Measurements from ENCODE around the gene PKP1.

PKP1 gene

DNA sequence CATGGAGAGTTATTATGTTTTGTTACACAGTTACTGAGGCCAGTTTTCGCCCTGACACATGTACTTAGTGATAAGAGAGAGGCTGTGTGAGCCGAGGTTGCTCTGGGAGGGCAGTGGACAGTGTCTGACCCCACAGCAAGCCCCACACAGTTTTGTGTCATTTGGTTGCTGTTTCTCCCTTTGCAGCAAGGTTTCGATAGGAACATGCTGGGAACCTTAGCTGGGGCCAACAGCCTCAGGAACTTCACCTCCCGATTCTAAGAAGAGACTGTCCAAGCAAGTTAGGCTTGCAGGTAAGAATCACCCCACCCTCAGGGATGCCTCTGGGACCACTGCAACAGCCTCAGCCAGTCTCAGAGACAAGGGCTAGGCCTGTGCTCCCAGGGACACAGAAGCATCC, 45.3 kb downstream of the PKP1 start:
- no peak for DNase-seq (ENCODE audit: low read depth in 3 of 3)

DNA sequence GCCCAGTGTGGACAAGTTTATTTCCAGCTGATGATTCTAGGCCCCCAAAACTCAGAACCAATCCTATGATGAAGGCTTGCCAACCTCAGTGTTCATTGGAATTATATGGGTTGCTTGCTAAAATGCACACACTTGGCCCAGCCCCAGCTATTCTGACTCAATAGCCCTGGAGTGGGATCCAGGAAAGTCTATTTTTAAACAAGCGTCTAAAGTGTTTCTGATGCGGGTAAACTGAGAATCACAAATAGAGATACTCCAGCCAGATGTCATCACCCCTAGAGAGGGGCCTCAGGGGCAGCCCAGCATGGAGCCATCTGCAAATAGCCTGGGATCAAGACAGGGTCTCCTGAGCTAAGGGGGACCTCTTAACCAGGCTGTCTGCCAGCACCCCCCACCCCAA, 46.0 kb downstream of the PKP1 start:
- no peak for DNase-seq (ENCODE audit: low read depth in 3 of 3)

DNA sequence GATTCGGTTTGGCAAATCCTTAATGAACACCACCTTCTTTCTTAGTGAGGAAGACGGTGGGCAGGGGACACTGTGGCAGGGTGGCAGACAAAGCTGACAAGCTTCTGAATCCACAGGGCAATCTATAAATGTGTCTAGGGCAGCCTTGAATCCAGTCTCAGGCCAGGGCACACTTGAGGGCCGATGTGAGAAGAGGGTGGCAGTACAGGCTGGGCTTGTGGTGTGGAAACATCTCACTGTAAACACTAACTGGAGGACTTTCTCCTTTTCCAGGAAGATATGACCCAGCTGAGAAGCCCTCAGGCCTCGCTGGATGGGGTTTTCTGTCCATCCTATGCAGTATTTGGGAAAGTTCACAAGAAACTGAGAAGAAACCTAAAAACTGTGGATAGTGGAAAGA, 46.5 kb downstream of the PKP1 start:
- DNase-seq (ENCODE audit: low read depth in 3 of 3): no peak

DNA sequence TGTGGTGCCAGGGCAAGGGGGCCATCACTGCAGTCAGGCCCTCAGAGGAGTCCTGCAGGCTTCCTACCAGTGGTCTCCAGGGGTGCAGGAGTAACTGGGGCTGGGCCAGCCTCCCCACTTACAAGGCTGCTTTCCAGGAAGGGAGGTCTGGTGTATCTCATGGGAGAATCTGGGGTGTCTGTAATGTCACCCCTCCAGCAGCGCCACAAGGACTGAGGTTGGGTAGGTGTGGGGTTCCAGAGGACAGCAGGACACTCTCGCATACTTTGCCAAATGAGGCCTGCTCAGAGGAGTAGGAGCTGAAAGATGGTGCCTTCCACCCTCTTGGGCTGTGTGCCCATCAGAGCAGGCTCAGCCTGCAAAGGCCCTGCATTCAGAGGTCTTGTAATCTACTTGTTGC, 47.2 kb downstream of the PKP1 start:
- no peak for DNase-seq (ENCODE audit: low read depth in 3 of 3)

DNA sequence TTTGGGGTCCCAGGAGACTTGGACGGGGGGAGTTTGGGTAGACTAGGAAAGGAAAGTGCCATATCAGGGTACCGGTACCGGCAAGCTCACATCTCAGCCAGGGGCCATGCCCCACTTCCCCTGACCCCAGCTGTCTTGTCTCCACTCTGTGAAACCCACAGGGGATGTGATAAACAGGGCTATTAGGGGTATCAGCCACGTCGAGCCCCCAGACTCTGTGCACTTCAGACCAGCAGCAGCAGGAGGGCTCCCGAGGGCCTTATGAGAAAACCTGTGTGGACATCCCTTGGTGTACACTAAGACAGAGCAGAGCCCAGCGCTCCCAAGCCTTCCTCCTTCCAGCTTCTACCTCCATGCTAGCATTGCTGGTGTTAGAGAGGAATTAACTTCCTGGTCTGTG, 47.9 kb downstream of the PKP1 start:
- no peak for DNase-seq (ENCODE audit: low read depth in 3 of 3)

DNA sequence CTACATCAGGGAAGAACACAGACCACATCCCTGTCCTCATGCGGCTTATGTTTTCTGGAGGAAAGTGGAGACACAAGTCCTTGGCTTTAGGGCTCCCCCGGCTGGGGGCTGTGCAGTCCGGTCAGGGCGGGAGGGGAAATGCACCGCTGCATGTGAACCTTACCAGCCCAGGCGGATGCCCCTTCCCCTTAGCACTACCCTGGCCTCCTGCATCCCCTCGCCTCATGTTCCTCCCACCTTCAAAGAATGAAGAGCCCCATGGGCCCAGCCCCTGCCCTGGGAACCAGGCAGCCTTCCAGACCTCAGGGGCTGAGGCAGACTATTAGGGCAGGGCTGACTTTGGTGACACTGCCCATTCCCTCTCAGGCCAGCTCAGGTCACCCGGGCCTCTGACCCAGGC, 48.7 kb downstream of the PKP1 start:
- DNase-seq (ENCODE audit: low read depth in 3 of 3): no peak

DNA sequence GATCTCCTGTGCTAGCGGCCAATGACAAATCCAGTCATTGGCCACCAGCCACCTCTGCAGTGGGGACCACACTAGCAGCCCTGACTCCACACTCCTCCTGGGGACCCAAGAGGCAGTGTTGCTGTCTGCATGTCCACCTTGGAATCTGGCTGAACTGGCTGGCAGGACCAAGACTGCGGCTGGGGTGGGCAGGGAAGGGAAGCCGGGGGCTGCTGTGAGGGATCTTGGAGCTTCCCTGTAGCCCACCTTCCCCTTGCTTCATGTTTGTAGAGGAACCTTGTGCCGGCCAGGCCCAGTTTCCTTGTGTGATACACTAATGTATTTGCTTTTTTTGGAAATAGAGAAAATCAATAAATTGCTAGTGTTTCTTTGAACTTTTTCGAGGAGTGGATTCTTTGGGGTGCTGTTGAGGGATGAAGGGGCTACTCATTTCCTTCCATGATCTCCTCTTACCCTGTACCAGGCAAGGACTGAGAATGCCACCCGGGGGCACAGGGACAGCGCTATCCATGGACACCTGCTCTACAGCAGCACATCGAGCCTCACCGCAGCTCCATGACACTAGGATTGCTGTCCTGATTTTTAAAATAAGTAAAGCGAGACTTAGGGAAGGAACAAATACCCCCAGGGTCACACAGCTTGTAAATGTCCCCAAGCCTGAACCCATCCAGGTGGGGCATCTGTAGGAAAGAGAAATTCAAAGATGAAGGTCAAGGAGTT, 49.5 kb downstream of the PKP1 start:
- no peak for DNase-seq (ENCODE audit: low read depth in 3 of 3)

DNA sequence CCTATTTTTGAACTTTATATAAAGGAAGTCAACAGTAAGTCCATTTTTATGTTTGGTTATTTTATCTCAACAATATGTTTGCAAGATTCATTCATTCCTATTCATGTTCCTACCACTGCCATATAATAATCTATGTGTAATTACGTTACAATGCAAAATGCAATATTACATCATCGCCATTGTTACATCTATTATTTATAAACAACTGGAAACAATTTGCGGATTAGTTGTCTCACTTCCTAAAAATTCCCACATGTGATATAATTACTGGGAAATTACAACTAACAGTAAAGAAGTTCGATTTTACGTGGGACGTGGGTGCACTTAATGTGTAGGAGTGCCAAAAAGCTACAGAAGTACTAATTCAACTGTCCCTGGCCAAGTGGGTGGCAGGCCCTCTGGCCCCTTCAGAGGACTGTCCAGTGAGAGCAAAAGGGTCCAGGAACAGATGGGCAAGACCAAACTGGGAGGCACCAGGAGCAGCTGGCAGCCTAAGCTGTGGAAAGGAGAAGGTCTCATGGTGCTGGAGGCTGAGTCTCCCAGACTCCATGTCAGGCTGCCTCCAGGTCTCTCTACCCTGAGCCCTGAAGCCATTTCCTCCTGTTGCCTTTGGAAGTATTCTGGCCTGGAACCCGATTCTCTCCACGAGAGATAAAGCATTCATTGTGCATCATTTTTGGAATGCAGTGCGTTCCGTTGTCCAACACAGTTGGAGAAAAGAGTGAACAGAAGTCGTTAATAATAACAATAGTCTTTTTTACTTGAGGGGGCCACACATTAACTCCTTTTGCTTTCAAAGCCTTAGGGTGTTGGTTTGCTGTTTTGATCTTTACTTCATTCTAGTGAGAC, 51.2 kb downstream of the PKP1 start:
- no peak for DNase-seq (ENCODE audit: low read depth in 3 of 3)

DNA sequence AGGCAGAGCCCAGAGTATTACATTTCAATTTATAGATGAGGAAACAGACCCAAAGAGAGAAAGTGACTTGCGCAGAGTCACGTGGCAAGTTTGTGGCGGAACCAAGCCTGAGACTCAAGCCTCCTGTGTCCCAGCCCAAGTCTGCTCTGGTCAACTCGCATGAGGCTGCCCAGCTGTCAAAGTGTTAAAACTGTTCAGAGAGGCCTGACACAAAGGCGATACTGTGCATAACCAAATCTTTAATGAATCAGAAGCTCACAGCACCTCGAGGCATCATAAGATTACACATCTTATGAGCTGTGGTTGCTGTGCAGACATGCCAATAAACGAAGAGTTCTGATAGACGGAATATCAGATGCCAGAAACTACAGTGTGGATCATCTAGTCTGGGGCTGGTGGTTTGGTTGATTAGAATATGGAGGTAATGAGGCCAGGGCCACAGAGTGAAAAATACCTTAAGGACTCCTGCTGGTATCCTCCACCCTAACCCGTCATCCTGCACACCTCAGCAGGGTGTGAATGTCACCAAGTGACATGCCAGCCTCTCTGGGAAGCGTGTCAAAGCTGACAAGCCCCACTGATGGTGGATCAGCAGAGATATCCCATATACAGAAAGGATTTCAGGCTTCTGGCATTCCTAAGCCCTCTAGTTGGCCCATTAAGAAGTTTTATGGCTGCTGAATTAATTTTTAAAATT, 52.0 kb downstream of the PKP1 start:
- no peak for DNase-seq (ENCODE audit: low read depth in 3 of 3)

DNA sequence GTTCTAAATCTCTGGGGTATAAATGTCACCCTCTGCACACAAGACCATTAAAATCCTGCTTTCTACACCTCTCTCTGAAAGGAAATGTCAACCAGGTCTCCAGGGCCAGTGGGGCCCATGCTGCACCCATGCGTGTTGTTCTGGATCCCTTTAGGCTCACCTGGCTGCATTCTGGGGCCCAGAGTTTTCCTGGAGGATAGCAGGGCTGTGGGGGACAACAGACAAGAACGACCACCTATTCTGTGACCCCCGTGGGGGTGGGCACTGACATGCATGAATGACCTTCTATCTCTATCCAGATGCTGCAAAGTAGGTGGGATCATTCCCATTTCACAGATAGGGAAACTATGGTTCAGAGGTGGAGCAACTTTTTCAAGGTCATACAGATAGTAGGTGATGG, 52.6 kb downstream of the PKP1 start:
- DNase-seq (ENCODE audit: low read depth in 3 of 3): no peak

DNA sequence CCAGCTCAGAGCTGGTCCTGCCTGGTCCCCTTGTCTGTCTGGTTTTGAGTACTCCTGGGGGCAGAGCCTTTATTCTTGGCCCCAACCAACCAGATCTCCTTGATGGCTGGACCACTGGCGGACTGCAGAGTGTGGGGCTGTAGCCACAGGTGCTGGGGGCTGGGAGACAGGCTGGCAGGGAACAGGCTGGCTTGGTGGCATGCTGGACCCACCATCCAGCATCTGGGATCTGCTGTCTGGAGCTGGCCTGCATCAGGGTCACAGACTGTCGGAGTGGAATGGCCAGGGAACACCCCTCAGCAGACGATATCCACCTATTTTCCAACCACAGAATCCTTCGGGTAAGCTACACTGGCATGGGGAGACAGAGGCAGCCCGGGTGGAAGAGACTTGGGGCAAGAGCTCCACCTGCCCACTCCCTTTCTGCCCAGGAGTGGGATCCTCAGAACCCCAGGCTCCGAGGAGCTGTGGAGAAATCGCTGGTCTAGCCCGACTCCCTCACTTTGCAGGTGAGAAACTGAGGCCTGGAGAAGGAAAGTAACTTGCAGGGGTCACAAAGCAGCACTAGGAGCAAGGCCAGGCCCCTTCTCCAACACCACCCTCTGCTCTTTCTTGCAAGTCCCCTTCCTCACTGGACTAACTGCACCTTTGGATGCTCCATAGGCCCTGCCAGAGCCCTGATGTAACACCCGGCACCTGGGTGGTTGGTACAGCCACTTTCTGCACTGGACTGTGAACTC, 53.6 kb downstream of the PKP1 start:
- DNase-seq (ENCODE audit: low read depth in 3 of 3): no peak

DNA sequence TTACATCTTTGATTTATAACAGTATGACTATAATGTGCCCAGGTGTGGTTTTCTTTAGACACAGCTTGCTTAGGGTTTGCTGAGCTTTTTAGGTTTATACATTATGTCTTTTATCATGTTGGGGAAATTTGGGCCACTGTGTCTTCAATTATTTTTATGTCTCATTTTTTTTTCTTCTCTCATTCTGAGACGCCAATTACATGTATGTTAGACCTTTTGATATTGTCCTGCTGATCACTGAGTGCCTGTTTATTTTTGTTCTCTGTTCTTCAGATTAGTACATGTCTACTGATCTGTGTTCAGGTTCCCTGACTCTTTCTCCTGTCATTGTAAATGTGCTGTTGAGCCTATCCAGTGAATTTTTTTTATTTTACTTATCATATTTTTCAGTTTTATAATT, 58.1 kb downstream of the PKP1 start:
- DNase-seq (ENCODE audit: low read depth in 3 of 3): no peak

DNA sequence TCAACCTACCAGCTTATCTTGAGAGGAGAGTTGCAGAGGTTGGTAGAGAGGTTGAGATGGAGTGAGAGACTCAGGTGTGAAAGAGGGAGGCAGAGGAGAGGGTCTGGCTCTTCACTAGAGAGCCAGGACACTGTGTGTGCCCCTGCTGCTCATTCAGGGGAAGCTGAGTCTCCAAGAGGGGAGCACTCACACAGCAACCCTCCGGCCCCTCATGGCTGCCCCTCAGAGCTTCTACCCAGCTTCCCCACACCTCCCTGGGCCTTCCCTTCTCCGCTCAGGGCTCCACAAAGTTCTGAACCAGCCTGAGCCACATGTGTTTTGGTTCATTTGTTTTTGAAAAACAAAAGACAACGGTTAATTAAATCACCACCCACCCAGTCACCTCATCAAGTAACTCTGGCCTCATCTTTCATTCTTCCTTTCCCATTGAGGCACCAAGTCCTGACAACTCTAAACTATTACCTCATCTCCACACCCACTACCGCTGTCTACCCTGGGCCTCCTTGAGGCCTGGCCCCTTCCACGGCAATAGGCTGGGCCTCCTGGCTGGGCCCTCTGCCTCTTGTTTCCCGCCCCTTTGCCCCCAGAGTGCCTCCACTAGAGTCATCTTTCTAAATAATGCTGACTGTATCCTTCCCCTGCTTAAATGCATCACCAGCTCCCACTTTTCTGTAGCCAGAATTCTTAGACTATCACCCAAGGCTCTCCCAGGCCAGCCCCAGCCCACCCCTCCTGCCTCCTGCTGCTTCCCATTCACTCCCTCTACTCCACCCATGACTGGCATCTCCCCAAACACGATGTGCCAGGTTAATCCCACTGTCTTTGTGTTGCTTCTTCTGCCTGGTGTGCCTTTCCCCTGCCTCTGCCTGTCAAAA, 61.1 kb downstream of the PKP1 start:
- no peak for DNase-seq (ENCODE audit: low read depth in 3 of 3)

DNA sequence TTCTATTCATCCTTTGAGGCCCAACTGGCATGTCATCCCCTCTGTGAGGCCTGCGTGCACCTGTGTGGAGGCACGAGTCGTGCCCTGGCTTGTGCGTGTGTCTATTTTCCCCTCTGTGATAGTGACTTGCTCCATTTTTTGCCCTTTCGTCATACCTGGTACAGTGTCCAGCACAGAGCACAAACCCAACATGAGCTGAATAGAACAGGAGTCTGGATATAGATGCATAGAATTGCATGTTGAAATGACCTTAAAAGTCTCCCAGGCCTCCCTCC, 61.7 kb downstream of the PKP1 start:
- DNase-seq (ENCODE audit: low read depth in 3 of 3): no peak

DNA sequence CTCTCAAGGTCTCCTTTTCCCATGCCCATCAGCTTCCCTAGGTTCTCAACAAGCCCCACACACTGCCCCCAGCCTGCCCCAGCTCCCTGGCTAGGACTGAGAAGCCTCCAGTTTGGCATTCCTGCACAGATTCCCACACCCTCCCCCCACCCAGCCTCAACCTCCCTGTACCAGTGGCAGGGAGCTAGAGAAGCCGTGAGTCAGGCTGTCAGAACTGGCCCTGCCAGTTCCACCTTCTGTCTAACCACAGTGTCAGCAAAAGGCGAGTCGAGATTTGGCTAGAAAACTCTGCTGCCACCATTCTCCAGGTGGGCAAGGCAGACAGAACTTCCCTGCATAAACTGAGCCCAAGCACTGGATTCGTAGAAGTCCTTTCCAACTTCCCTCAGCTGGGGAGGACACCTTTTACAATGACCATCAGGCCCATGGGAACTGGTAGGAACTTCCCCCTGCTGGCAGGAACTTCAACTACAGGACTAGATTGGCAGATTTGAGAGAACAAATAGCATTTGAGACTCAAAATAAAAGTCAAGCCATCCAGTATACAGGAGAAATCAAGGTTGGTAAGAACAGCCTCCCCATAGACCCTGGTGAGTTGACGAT, 63.1 kb downstream of the PKP1 start:
- no peak for DNase-seq (ENCODE audit: low read depth in 3 of 3)

DNA sequence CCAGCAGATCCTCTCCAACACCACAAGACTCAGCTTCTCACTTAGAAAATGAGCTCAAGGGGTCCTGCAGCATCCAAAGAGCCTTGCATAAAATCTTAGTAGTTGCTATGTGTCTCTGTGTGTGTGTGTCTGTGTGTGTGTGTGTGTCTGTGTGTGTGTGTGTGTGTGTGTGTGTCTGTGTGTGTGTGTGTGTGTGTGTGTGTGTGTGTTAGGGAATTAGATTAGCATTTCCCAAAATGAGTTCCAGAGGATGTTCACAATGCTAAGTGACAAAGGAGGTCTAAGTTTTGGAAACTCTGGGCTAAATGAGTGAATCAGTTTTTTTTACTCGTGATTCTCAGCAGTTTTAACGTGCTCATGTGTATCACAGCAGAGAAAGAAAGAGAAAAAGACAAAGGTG, 63.7 kb downstream of the PKP1 start:
- no peak for DNase-seq (ENCODE audit: low read depth in 3 of 3)

DNA sequence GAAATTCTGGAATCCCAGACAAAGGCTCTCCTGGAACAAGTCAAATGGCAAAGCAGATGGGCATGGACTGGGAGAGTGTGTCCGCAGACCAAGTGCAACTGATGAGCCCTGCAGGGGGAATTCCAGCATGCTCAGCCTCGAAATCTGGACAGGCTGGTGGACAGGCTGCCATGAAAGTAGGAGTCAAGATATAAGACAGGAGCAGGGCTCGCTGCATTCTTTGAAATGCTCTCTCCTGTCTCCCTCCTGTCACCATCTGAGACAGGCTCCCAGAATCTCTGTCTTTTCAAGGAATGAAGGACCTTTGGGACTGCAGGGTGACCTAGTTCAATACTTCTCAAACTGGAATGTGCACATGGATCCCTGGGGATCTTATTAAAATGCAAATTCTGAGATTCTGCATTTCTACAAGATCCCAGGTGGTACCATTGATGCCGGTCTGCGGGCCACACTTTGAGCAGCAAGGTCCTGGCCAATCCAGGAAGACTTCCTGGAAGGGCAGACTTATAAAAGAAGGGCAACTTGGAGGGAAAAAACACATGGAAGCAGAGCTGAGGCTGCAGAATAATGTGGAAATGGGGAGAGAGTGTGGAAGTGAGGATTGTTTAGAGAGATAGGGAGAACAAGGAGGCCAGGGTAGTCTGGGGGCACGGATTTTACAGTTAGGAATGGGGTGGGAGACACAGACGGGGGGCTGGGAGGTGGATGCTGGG, 64.3 kb downstream of the PKP1 start:
- no peak for DNase-seq (ENCODE audit: low read depth in 3 of 3)

DNA sequence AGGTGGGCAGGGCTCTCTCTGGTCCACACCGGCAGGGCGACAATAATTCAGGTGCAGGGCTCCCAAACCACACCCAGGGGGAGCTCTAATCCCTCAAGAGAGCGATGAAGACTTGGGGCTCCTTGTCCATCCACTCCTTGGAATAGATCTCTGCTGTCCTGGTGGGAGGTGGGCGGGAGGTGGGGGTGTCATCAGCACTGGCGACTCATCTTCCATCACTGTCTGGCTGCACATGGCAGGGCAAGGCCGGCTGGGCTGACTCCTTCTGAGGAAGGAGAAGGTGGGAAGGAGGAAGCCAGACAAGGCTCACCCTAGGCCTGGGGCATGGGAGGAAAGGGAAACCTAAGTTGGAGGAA, 64.9 kb downstream of the PKP1 start:
- DNase-seq (ENCODE audit: low read depth in 3 of 3): peak in 2 of 3 donors; percentile 6 to 13

DNA sequence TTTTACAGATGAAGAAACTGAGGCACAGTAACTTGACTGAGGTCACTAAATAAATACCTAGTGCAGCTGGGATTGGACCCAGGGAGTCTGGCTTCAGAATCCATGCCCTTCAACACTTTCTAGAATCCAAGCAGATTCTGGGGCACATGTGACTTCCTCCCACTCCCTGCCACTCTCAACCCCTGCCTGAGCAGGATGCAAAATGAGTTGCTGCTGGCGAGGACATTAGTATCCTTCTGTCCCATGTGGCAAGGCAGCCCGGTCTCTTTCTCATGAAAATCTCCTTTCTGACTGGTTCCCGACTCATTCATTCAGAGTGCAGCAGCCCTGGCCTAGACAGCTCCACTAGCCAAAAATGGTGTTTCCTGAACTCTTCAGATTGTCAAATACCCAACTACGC, 65.8 kb downstream of the PKP1 start:
- no peak for DNase-seq (ENCODE audit: low read depth in 3 of 3)

DNA sequence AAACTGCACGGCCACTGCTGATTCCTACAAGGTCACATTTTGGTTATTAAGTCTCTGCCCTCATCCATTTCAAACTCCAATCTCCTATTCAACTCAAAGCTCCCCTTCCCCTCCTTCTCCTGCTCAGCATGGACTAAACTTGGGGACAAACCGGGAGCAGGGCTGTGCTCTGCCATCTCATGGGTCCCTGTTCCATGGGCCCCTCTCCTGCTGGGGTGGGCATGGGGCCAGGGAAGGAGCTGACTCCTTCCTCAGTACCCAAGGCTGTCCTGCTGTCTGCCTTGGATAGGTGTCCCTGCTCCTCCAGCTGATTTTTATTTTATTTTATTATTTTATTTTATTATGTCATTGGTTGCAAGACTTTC, 67.0 kb downstream of the PKP1 start:
- no peak for DNase-seq (ENCODE audit: low read depth in 3 of 3)

DNA sequence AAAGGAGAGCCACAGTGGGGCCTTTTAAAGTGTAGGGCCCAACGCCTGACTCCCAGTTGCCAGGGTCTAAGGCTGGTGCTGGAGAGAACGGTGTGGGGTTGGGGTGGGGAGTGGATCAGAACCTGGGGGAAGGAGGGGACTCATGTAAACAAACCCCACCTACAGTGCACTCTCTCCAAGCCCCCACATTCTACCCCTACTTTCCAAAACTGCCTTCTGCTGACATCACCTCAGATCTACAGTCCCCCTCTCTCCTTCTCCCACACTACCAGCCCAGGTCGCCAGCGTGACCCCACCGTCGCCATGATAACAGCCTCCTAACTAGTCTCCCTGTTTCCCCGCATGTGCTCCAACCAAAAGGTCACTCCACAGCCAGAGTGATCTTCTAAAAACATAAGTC, 67.6 kb downstream of the PKP1 start:
- DNase-seq (ENCODE audit: low read depth in 3 of 3): no peak

All from stimulated activated CD4-positive, alpha-beta T cell treated with anti-CD3 and anti-CD28 coated beads, TNF-alpha, amount 100 ng/mL, for 48 hours (primary cell).